HG02678 (cell line): Measurements from ENCODE around the gene IMPG2.
"Not testable (repeated sequence)": the region's sequence is repeated elsewhere in the genome, so short reads cannot be mapped to it uniquely, and the experiment has no call there.

Experiments used
- ATAC-seq: cut with Tn5 transposase; IDR thresholded peaks from one replicate; pipeline ENCODE4 v1.9.1; 2021; ENCODE audit warnings: mild to moderate bottlenecking, moderate library complexity; ENCODE audit not compliant: unreplicated experiment

Gene IMPG2

GRCh38 chr3:101320475-101320874 is at the start of gene IMPG2:
Gene IMPG2, minus strand, starts transcription at chr3:101320575. Its CDS starts 203 bp downstream, at chr3:101320372.
- no peak for ATAC-seq

- no peak for ATAC-seq
Observed at GRCh38 chr3:101362406-101362805, 42.0 kb upstream of the IMPG2 start.

GRCh38 chr3:101351829-101352228 is 31.5 kb upstream of the IMPG2 start:
- ATAC-seq, result no peak

- ATAC-seq, result no peak
Observed at GRCh38 chr3:101340591-101340990, 20.2 kb upstream of the IMPG2 start.

- ATAC-seq, result no peak
Observed at GRCh38 chr3:101333883-101334282, 13.5 kb upstream of the IMPG2 start.

- no peak for ATAC-seq
Observed at GRCh38 chr3:101329016-101329673, 8.8 kb upstream of the IMPG2 start.

- ATAC-seq, result no peak
Observed at GRCh38 chr3:101325393-101326134, 5.2 kb upstream of the IMPG2 start.

- ATAC-seq, result no peak
Observed at GRCh38 chr3:101319531-101319930, 844 bp downstream of the IMPG2 start.

GRCh38 chr3:101312545-101312944 is 7.8 kb downstream of the IMPG2 start:
- no peak for ATAC-seq

GRCh38 chr3:101311676-101312075 is 8.7 kb downstream of the IMPG2 start:
- ATAC-seq, result no peak

- no peak for ATAC-seq
Observed at GRCh38 chr3:101310978-101311375, 9.4 kb downstream of the IMPG2 start.

- not testable (repeated sequence) for ATAC-seq
Observed at GRCh38 chr3:101308147-101308772, 12.1 kb downstream of the IMPG2 start.

- no peak for ATAC-seq
Observed at GRCh38 chr3:101303836-101304235, 16.5 kb downstream of the IMPG2 start.

GRCh38 chr3:101303089-101303731 is 17.2 kb downstream of the IMPG2 start:
- ATAC-seq, result no peak

GRCh38 chr3:101300073-101300472 is 20.3 kb downstream of the IMPG2 start:
- ATAC-seq, result no peak

GRCh38 chr3:101292027-101292426 is 28.3 kb downstream of the IMPG2 start:
- ATAC-seq, result no peak

GRCh38 chr3:101288294-101288693 is 32.1 kb downstream of the IMPG2 start:
- no peak for ATAC-seq

- ATAC-seq, result no peak
Observed at GRCh38 chr3:101284757-101285156, 35.6 kb downstream of the IMPG2 start.

- no peak for ATAC-seq
Observed at GRCh38 chr3:101281521-101282030, 38.8 kb downstream of the IMPG2 start.

GRCh38 chr3:101279765-101280385 is 40.5 kb downstream of the IMPG2 start:
- ATAC-seq, result no peak

GRCh38 chr3:101279162-101279561 is 41.2 kb downstream of the IMPG2 start:
- ATAC-seq, result no peak
